ENCODE measurements around the gene CIAO3.

The CIAO3 gene

GRCh38 chr16:721765-722540 is 18.8 kb downstream of the CIAO3 start (continued):
- TF ChIP-seq ZBTB11 (tag by site-specific recombination; conservative IDR thresholded peaks at IDR 0.05; ENCODE audit: low read depth) (no peak), ZNF473 (tag by site-specific recombination; IDR thresholded peaks at IDR 0.05) (no peak), REPIN1 (tag by site-specific recombination; IDR thresholded peaks at IDR 0.05; ENCODE audit: low read depth) (no peak), ZNF433 (tag by site-specific recombination; IDR thresholded peaks at IDR 0.05; ENCODE audit: low read depth) (no peak), ZNF571 (tag by site-specific recombination; IDR thresholded peaks at IDR 0.05) (no peak)

GRCh38 chr16:720990-721764 is 19.6 kb downstream of the CIAO3 start, which contains the start of gene ANTKMT:
Gene ANTKMT, plus strand, starts transcription at chr16:721146. Its CDS starts 129 bp downstream, at chr16:721275.
- CTCF ChIA-PET: interaction anchor here (0.6 to 5.7 kb wide), 10 partner anchors 9 to 336 kb away, joined by 3 to 34 read pairs (median 5); partner anchors contain the start of genes CHTF18, CIAO3 and RPUSD1
- TF ChIP-seq KLF1 (tag by site-specific recombination; IDR thresholded peaks at IDR 0.05) (peak; percentile 75), ZNF146 (tag by site-specific recombination; IDR thresholded peaks at IDR 0.05) (no peak), WT1 (tag by site-specific recombination; IDR thresholded peaks at IDR 0.05) (no peak), ZNF214 (tag by site-specific recombination; IDR thresholded peaks at IDR 0.05; ENCODE audit: borderline replicate concordance) (no peak), ZNF19 (tag by site-specific recombination; IDR thresholded peaks at IDR 0.05; ENCODE audit: low read depth) (no peak), ZBTB11 (tag by site-specific recombination; conservative IDR thresholded peaks at IDR 0.05; ENCODE audit: low read depth) (peak; percentile 96), ZNF585B (tag by site-specific recombination; IDR thresholded peaks at IDR 0.05) (no peak), ZFP41 (tag by site-specific recombination; IDR thresholded peaks at IDR 0.05; ENCODE audit: borderline replicate concordance) (no peak), ZNF366 (tag by site-specific recombination; conservative IDR thresholded peaks at IDR 0.05) (no peak), ZNF248 (tag by site-specific recombination; IDR thresholded peaks at IDR 0.05) (no peak), ZNF394 (tag by site-specific recombination; IDR thresholded peaks at IDR 0.05; ENCODE audit: borderline replicate concordance) (no peak), ZNF426 (tag by site-specific recombination; IDR thresholded peaks at IDR 0.05) (no peak), ZNF280C (tag by site-specific recombination; IDR thresholded peaks at IDR 0.05) (no peak), ZBTB6 (tag by site-specific recombination; IDR thresholded peaks at IDR 0.05) (peak; percentile 55; the same call in 1 of the 2 replicates), ZNF174 (tag by site-specific recombination; IDR thresholded peaks at IDR 0.05) (0 out of 2 replicates have a peak, but pooled peaks have one; percentile 74), ZNF560 (tag by site-specific recombination; IDR thresholded peaks at IDR 0.05; ENCODE audit: borderline replicate concordance) (no peak), ZNF747 (tag by site-specific recombination; IDR thresholded peaks at IDR 0.05) (no peak)

More at GRCh38 chr16:720990-721764, 19.6 kb downstream of the CIAO3 start, which contains the start of gene ANTKMT:
- H3K9me3 ChIP-seq (ENCODE audit: control insufficient read depth, insufficient read depth, low read depth, low read length): no peaks in the 10 kb centered on the region
- peak within 1 kb of the TSS; percentile 94 for H3K27ac ChIP-seq (ENCODE audit: extremely low read depth, low read depth, low read length)
- POLR2A ChIA-PET: interaction anchor here (0.7 to 2.8 kb wide), 19 partner anchors 9 to 368 kb away, joined by 3 to 25 read pairs (median 6); partner anchors contain the start of genes CHTF18, CIAO3, GNG13 and RHOT2
- peak within 1 kb of the TSS; percentile 66 for H3K4me3 ChIP-seq (ENCODE audit: low read depth, low read length)
- peaks cover 0 to 12% of the 10 kb centered on the region in 2 experiments; a peak in 1 of 3 replicates for H3K36me3 ChIP-seq (ENCODE audit: control insufficient read depth in 2 of 2, insufficient read depth in 1 of 2, low read length in 2 of 2)
- peaks cover 7% of the 10 kb centered on the region for H3K4me1 ChIP-seq (ENCODE audit: control insufficient read depth, insufficient read depth, low read length)
